Measurements from ENCODE around the gene LHX3.
"Not testable (repeated sequence)": the region's sequence is repeated elsewhere in the genome, so short reads cannot be mapped to it uniquely, and the experiment has no call there.

The LHX3 gene

GRCh38 chr9:136240941-136241340, 36.0 kb upstream of the LHX3 start:
- no peak for DNase-seq

DNA sequence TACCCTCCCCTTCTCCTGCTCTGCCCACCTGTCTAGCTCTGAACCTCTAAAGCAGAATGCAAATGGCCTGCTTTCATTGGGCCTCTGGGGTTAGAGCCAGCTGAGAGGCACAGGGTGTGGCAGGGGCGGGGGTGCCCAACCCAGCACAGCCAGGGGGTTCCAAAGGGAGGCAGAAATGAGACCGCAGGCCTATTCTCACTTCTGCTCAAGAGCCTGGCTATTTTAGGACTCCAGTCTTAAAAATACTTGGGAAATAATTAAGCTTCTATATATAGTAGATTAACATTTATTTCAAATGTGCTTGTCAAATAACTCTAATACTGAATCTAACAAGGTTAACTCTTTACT, 35.0 kb upstream of the LHX3 start:
- DNase-seq = no peak

DNA sequence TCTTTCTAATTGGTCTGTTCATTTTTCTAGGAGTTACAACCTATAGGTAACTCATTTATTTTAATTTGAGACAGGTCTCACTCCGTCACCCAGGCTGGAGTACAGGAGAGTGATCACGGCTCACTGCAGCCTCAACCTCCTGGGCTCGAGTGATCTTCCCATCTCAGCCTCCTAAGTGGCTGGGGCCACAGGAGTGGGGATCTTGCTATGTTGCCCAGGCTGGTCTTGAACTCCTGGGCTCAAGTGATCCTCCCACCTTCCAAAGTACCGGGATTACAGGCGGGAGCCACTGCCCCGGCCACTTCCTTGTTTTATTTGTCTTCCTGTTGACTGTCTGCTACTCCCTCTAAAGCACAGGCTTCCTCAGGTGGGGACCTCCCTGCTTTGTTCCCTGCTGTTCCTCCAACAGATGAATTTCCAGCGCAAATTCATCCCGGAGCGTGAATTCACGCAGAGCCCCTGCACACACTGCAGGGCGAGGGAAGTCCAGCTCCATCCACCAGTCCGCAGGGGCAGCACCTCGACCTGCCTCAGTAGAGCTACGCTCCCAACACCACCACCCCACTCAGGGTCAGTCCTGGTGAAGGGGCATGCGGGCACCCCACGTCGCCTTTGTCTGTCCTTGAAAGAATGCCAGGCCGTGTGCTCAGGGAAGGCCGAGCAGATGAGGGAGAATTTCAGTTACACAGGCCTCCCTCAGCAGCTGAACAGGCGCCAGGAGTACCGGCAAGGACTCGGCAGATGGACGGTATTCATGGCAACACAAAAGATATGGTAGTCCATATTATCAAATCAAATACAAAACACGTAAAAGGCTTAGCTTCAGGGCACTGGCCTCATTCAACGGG, 34.4 kb upstream of the LHX3 start:
- DNase-seq = peak; percentile 58 to 89

DNA sequence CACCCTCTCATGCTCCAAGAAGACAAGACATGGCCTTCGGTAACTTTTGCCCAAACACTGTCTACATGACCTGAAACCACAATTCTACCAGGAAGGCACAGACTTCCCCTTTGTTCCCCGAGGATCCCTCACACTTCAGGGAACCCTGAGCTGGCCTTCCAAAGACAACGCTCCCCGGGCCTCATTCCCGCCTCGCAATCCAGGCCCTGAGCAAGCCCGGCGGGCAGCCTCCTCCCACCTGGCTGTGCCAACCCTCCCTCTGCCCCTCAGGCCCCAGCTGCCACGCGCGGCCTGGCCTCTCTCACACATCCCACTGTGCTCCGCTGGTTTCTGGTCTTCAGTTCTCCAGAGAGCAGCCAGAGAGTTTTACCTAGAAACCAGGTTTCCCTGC, 33.4 kb upstream of the LHX3 start:
- DNase-seq = no peak

- no peak for DNase-seq
Observed at GRCh38 chr9:136237486-136238341, 32.8 kb upstream of the LHX3 start.

DNA sequence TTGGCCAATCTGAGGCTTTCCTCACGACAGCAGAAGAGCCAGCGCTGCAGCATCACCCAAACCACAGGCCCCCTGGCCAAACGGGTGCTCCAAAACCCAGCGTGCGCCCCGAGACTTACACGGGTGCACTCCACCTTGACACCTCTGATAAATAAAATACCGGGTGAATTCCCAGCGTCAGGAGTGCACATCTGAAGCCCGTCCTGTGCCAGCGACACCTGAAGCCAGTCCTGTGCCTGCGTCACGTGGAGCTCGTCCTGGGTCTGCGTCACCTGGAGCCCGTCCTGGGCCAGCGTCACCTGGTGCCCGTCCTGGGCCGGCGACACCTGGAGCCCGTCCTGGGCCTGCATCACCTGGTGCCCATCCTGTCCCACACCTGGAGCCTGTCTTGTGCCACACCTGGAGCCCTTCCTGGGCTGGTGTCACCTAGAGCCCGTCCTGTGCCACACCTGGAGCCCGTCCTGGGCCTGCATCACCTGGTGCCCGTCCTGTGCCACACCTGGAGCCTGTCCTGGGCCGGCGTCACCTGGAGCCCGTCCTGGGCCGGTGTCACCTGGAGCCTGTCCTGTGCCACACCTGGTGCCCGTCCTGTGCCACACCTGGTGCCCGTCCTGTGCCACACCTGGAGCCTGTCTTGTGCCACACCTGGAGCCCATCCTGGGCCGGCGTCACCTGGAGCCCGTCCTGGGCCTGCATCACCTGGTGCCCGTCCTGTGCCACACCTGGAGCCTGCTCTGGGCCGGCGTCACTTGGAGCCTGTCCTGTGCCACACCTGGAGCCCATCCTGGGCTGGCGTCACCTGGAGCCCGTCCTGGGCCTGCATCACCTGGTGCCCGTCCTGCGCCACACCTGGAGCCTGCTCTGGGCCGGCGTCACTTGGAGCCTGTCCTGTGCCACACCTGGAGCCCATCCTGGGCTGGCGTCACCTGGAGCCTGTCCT, 31.8 kb upstream of the LHX3 start:
- DNase-seq = not testable (repeated sequence)

GRCh38 chr9:136235709-136236455, 31.0 kb upstream of the LHX3 start:
- DNase-seq = no peak

DNA sequence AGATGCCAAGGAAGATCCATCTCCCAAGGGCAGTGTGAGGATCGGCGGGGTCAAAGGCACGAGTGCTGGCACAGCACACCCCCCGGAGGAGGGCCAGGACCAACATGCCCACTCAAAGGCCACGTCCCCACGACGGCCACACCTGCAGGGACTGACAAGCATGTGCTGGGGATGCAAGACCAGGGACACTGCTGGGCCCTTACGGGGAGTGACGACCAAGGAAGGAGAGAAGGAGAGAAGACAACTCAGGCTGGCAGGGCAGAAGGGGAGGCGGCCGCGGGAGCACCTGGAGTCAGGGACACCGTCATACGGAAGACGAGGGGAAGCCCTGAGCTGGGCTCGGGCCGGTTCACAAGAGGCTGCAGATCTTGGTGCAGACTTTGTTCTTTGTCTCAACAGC, 30.2 kb upstream of the LHX3 start:
- no peak for DNase-seq

GRCh38 chr9:136234597-136234996, 29.7 kb upstream of the LHX3 start:
- DNase-seq = no peak

DNA sequence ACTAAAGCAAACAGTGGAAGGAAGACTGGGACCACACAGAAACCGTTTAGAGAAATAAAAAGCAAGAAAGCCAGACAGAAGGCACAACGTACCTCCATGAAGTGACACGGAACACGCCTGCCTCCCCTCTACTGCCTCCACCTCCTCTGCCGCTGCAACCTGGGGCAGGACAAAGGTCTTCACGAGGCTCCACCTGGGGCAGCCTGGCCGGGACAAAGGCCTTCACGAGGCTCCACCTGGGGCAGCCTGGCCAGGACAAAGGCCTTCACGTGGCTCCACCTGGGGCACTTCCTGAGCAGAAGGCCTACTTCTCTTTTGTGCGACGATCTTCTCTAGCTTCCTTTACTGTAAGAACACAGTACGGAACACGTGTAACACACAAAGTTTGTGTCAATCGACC, 28.9 kb upstream of the LHX3 start:
- no peak for DNase-seq

DNA sequence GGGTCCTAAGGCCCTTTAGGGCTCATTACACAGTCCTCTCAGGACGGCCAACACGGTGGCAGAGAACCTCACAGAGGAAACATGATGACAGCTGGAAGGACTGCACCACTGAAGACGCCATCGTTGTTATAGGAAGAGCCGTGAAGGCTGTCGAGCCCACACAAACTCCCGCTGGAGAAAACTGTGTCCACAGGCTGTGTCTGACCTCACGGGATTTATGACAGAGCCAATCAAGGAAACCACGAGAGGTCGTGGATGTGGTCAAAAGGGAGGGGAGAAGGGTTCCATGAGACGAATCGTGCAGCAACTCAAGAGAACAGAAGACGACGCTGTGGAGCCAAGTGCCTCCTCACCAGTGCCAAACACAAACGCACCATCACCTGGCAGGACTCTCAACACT, 28.5 kb upstream of the LHX3 start:
- no peak for DNase-seq

- peak in 1 of 2 experiments; percentile 25 for DNase-seq
Observed at GRCh38 chr9:136232969-136233368, 28.0 kb upstream of the LHX3 start.

- DNase-seq = no peak
Observed at GRCh38 chr9:136231478-136232297, 26.8 kb upstream of the LHX3 start.

DNA sequence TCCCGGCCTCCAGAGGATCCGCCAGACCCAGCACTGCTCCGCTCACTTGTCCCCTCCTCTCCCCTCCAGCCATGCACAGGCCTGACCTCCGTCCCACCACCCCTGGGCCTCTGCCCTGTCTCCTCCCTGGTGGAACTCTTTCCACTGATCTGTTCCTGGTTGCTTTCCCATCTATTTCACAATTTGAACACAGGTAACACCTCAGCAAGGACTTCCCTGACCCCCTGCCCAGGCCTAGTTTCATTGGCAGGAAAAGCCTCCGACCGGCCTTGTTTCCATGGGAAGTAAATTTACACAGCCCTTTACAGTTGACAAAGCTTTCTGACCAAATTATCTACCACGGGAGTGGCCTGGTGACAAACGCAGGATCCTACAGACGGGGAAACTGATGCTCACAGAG, 25.8 kb upstream of the LHX3 start:
- DNase-seq = no peak

DNA sequence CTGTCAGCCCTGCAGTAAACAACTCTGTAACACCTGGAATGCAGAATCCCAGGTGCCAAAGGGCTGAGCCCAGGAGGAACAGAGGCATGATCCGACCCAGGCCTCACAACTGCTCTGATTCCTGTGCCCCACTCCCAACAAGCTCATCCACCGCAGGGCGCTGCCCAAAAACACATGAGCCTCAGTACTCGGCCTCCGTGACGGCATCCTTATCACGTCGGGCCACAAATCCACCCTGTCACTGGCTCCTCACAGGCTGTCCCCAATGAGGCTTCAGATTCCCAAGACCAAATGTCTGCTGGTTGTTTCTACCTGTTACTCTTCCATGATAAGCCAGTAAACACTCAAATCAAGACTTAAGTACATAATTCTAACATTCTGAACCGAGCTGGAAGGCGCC, 25.4 kb upstream of the LHX3 start:
- no peak for DNase-seq

- no peak for DNase-seq
Observed at GRCh38 chr9:136229096-136230065, 24.5 kb upstream of the LHX3 start.

DNA sequence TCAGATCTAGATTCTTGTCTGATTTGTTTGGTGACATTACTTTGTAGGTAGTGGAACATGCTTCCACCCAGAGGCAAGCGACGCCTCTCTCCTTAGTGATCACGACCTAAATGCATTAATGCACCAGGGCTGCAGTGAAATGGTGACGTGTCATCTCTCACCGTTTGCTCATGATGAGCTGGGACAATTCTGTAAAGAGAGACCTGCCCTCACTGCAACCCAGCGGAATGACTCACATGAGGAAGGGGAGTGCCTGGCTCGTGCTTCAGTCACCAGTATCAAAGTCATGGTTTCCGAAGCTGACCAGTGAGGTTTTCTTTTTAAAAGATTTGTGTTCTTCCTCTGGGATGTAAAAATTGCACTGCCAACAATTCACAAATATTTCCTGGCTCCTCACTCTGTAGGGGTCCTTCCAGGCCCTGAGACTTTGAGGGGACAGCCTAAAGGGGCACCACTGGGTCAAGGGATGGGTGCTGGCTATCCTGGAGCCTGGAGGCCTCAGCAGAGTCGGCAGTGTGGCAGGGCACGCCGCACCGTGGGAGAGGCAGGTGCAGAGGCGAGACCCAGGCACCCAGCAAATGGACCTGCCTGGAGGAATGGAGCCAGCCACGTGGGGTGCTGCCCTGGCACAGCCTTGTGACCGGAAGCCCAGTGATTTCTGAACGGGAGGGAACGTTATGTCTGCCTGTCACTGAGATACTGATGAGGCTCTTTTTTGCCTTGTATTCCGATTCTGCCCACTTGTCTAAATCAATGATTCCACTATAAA, 23.4 kb upstream of the LHX3 start:
- DNase-seq = no peak

- no peak for DNase-seq
Observed at GRCh38 chr9:136226680-136227407, 21.9 kb upstream of the LHX3 start.

Data from NCI-H524 (cell line).